SK-N-SH (cell line): ENCODE results near the gene SSNA1. TPM values are rescaled to one million over a fixed set of nuclear protein-coding genes. Genes with fewer than 3 reads are reported as not detected.

Experiments
- CTCF ChIA-PET: fragments of 300-600, 350-600 bp; formaldehyde crosslinking; extraction: SDS; loops from one replicate; lab custom pipeline; 2021; lab: Yijun Ruan, JAX
- POLR2A ChIA-PET: fragments of 350-600 bp; sonication (Branson Sonifier 250); formaldehyde crosslinking; extraction: SDS; loops from one replicate; lab custom pipeline; 2020; ENCODE audit warnings: antibody characterized with exemption, inconsistent platforms; lab: Yijun Ruan, JAX
- DNase-seq: peaks from one replicate; pipeline ENCODE4 v3.0.0; 2012
- H2AFZ ChIP-seq: fragments of 200-600 bp; sonication (generic); 2 replicates; pipeline ENCODE4 v1.8.1; 2016; ENCODE audit warnings: antibody characterized with exemption, mild to moderate bottlenecking, low read depth
- H3F3A ChIP-seq: fragments of 200-600 bp; sonication (generic); replicated peaks from 2 replicates; pipeline ENCODE3; 2016; ENCODE audit warnings: antibody characterized with exemption, mild to moderate bottlenecking; ENCODE audit not compliant: insufficient read depth
- H3K27ac ChIP-seq, 2 experiments: fragments of 200-500 bp in 1 of 2; fragments of 200-600 bp in 1 of 2; sonication (Bioruptor generic) in 1 of 2; sonication (generic), shearing (Covaris generic) in 1 of 2; 2 replicates each; pipeline versions ENCODE4 v1.5.1 to v1.6.1; 2014 to 2016; ENCODE audit warnings: low read depth in 2 of 2, inconsistent platforms in 1 of 2, low read length in 1 of 2, mild to moderate bottlenecking in 1 of 2, mixed read lengths in 1 of 2
- H3K27me3 ChIP-seq: fragments of 200-600 bp; sonication (generic), shearing (Covaris generic); 2 replicates; pipeline ENCODE4 v1.6.1; 2016; ENCODE audit warnings: mixed run types; ENCODE audit not compliant: insufficient read depth
- H3K36me3 ChIP-seq, 2 experiments: fragments of 200-500 bp in 1 of 2; fragments of 200-600 bp in 1 of 2; sonication (Bioruptor generic) in 1 of 2; sonication (generic) in 1 of 2; replicated peaks in 1 of 2; 2 replicates each; pipeline versions ENCODE3 to v1.5.1; 2014 to 2016; ENCODE audit warnings: low read length in 1 of 2, mild to moderate bottlenecking in 1 of 2; ENCODE audit not compliant: insufficient read depth in 2 of 2, control insufficient read depth in 1 of 2
- H3K4me1 ChIP-seq, 2 experiments: fragments of 200-500 bp in 1 of 2; fragments of 200-600 bp in 1 of 2; sonication (Bioruptor generic) in 1 of 2; sonication (generic), shearing (Covaris generic) in 1 of 2; 2 replicates each; pipeline versions ENCODE4 v1.5.1 to v1.6.1; 2014 to 2016; ENCODE audit warnings: low read depth in 1 of 2, low read length in 1 of 2, mixed run types in 1 of 2; ENCODE audit not compliant: insufficient read depth in 2 of 2, control insufficient read depth in 1 of 2
- H3K4me2 ChIP-seq: fragments of 200-600 bp; sonication (generic), shearing (Covaris generic); 2 replicates; pipeline ENCODE4 v1.6.1; 2017; ENCODE audit warnings: mixed run types
- H3K4me3 ChIP-seq, 2 experiments: fragments of 200-500 bp in 1 of 2; fragments of 200-600 bp in 1 of 2; sonication (Bioruptor generic) in 1 of 2; sonication (generic), shearing (Covaris generic) in 1 of 2; 2 replicates each; pipeline versions ENCODE4 v1.5.1 to v1.8.1; 2014 to 2016; ENCODE audit warnings: low read depth in 2 of 2, inconsistent platforms in 1 of 2, low read length in 1 of 2, mild to moderate bottlenecking in 1 of 2, mixed read lengths in 1 of 2, moderate library complexity in 1 of 2
- H3K79me2 ChIP-seq: fragments of 200-600 bp; sonication (generic); 2 replicates; pipeline ENCODE4 v1.8.1; 2017; ENCODE audit warnings: mild to moderate bottlenecking; ENCODE audit not compliant: insufficient read depth
- H3K9ac ChIP-seq: fragments of 200-600 bp; sonication (generic); 2 replicates; pipeline ENCODE4 v1.6.1; 2017; ENCODE audit warnings: mixed run types
- H3K9me2 ChIP-seq: fragments of 200-600 bp; sonication (generic); 2 replicates; pipeline ENCODE4 v1.6.1; 2017; ENCODE audit warnings: mixed run types
- H3K9me3 ChIP-seq: fragments of 200-600 bp; sonication (generic); 2 replicates; pipeline ENCODE4 v1.6.1; 2017; ENCODE audit warnings: mixed run types, mild to moderate bottlenecking, moderate library complexity
- H4K20me1 ChIP-seq: fragments of 200-600 bp; sonication (generic); 2 replicates; pipeline ENCODE4 v1.6.1; 2017; ENCODE audit warnings: mild to moderate bottlenecking, mixed run types; ENCODE audit not compliant: insufficient read depth
- CHD2 ChIP-seq: fragments of 150-350 bp; IDR thresholded peaks from 2 replicates; pipeline ENCODE4 v1.6.1; 2018; ENCODE audit warnings: low read length; ENCODE audit not compliant: partially characterized antibody
- ELF1 ChIP-seq: IDR thresholded peaks from 2 replicates; pipeline ENCODE4 v1.4.0; 2012
- EP300 ChIP-seq, 2 experiments: IDR thresholded peaks; 2 replicates each; pipeline versions ENCODE4 v1.4.0 to v1.6.1; 2012; ENCODE audit warnings: borderline replicate concordance in 1 of 2, low read depth in 1 of 2, low read length in 1 of 2
- FOXJ3 ChIP-seq: sonication (generic); formaldehyde crosslinking; IDR thresholded peaks from 2 replicates; pipeline ENCODE4 v1.5.1; 2020; ENCODE audit warnings: mild to moderate bottlenecking, missing genetic modification reagents
- GABPA ChIP-seq: IDR thresholded peaks from 2 replicates; pipeline ENCODE4 v1.4.0; 2012; ENCODE audit warnings: low read depth, mild to moderate bottlenecking
- JUND ChIP-seq: IDR thresholded peaks from 2 replicates; pipeline ENCODE4 v1.4.0; 2012
- MXI1 ChIP-seq: IDR thresholded peaks from 2 replicates; pipeline ENCODE4 v1.6.1; 2012; ENCODE audit warnings: mild to moderate bottlenecking, low read depth, low read length, improper control_type of control experiment
- NRF1 ChIP-seq: IDR thresholded peaks from 2 replicates; pipeline ENCODE4 v1.6.1; 2012; ENCODE audit warnings: low read depth, mild to moderate bottlenecking, low read length
- RAD21 ChIP-seq: IDR thresholded peaks from 2 replicates; pipeline ENCODE4 v1.6.1; 2012; ENCODE audit warnings: mild to moderate bottlenecking, low read length
- RCOR1 ChIP-seq: fragments of 150-350 bp; IDR thresholded peaks from 2 replicates; pipeline ENCODE4 v1.6.1; 2017; ENCODE audit warnings: antibody characterized with exemption, low read length
- RFX5 ChIP-seq: IDR thresholded peaks from 2 replicates; pipeline ENCODE4 v1.6.1; 2012; ENCODE audit warnings: mild to moderate bottlenecking, improper control_type of control experiment, low read length
- TAF1 ChIP-seq: IDR thresholded peaks from 2 replicates; pipeline ENCODE4 v1.6.1; 2012; ENCODE audit warnings: low read depth, mild to moderate bottlenecking, low read length, moderate library complexity, borderline replicate concordance
- TEAD4 ChIP-seq: IDR thresholded peaks from 2 replicates; pipeline ENCODE4 v1.4.0; 2012; ENCODE audit warnings: mild to moderate bottlenecking, borderline replicate concordance; ENCODE audit not compliant: insufficient read depth
- USF1 ChIP-seq: IDR thresholded peaks from 2 replicates; pipeline ENCODE4 v1.4.0; 2012; ENCODE audit warnings: low read depth, borderline replicate concordance
- ZBTB33 ChIP-seq: IDR thresholded peaks from 2 replicates; pipeline ENCODE4 v1.4.0; 2012; ENCODE audit warnings: low read depth, borderline replicate concordance
- WGBS: methylation state at CpG from one replicate; pipeline ENCODE4 v1.1.6; 2017; ENCODE audit warnings: low lambda C conversion rate; 5-methylcytosine and 5-hydroxymethylcytosine counted together
- polyA plus RNA-seq, 3 experiments: library from polyadenylated mRNA; depleted of rRNA; stranded (reverse); fragments of >200 nt; gene quantifications; 2 replicates each; pipeline ENCODE4 v1.2.3, GENCODE V29; 2012

The SSNA1 gene
- polyA plus RNA-seq, 1 of the 3 experiments (the other 2 are of a cell fraction) = 124 TPM

GRCh38 chr9:137143459-137143858, 45.0 kb upstream of the SSNA1 start:
- WGBS = 58% methylated on average over 2 of the region's 4 CpGs
- H2AFZ ChIP-seq = no peak overlapping the region
- peaks cover 0 to 6% of the 10 kb centered on the region in 2 experiments; a peak in 1 of 4 replicates for H3K4me1 ChIP-seq
- no peaks in the 10 kb centered on the region for H3F3A ChIP-seq
- H3K27me3 ChIP-seq = peaks cover 5% of the 10 kb centered on the region
- no peak overlapping the region for H3K4me2 ChIP-seq
- no peaks in the 10 kb centered on the region for H4K20me1 ChIP-seq
- no peaks in the 10 kb centered on the region for H3K9me2 ChIP-seq
- no peak overlapping the region for H3K27ac ChIP-seq
- no peak overlapping the region for H3K4me3 ChIP-seq
- H3K9me3 ChIP-seq = no peaks in the 10 kb centered on the region
- ChIA-PET POLR2A (interaction anchor here (1.0 kb wide), 1 partner anchor 14 kb away, joined by 3 read pairs; no protein-coding TSS in a partner anchor), CTCF (no interaction called here)
- H3K9ac ChIP-seq = no peak overlapping the region
- no peaks in the 10 kb centered on the region for H3K36me3 ChIP-seq
- DNase-seq = no peak
- TF ChIP-seq ELF1 (no peak), GABPA (no peak), MXI1 (no peak), JUND (no peak), TAF1 (no peak), FOXJ3 (no peak), RFX5 (no peak), CHD2 (no peak), TEAD4 (no peak), RAD21 (no peak), USF1 (no peak), ZBTB33 (no peak), NRF1 (no peak), EP300 (IDR thresholded peaks at IDR 0.05; ENCODE audit: borderline replicate concordance in 1 of 2, low read depth in 1 of 2, low read length in 1 of 2) (no peak)
- TF ChIP-seq, all 33 proteins: peak for 0
- no peaks in the 10 kb centered on the region for H3K79me2 ChIP-seq

- H3K4me2 ChIP-seq = no peak overlapping the region
- no peaks in the 10 kb centered on the region for H3K4me1 ChIP-seq
- no peaks in the 10 kb centered on the region for H3K27me3 ChIP-seq
- H4K20me1 ChIP-seq = no peaks in the 10 kb centered on the region
- WGBS = 79% methylated on average over 35 of the region's 49 CpGs
- no peak overlapping the region for H2AFZ ChIP-seq
- no peaks in the 10 kb centered on the region for H3K9me3 ChIP-seq
- no peak overlapping the region for H3K4me3 ChIP-seq
- no peak for TF ChIP-seq RCOR1
- TF ChIP-seq FOXJ3 = no peak
- TF ChIP-seq USF1 = no peak
- ChIA-PET CTCF (interaction anchor here (1.9 kb wide), 1 partner anchor 9 kb away, joined by 5 read pairs; no protein-coding TSS in a partner anchor), POLR2A (no interaction called here)
- H3K9ac ChIP-seq = no peak overlapping the region
- no peak for DNase-seq
- no peaks in the 10 kb centered on the region for H3K79me2 ChIP-seq
- H3F3A ChIP-seq = no peaks in the 10 kb centered on the region
- H3K9me2 ChIP-seq = no peaks in the 10 kb centered on the region
- no peak overlapping the region for H3K27ac ChIP-seq
- no peaks in the 10 kb centered on the region for H3K36me3 ChIP-seq
These were observed 42.5 kb upstream of the SSNA1 start for GRCh38 chr9:137145731-137146526.
